ENCODE results near the gene PTCRA. TPM values are rescaled to one million over a fixed set of nuclear protein-coding genes. Genes with fewer than 3 reads are reported as not detected.
A peak's percentile ranks its signal among the peaks of the same experiment; 100 is the strongest.
"Not testable (repeated sequence)": the region's sequence is repeated elsewhere in the genome, so short reads cannot be mapped to it uniquely, and the experiment has no call there.

The PTCRA gene
- total RNA-seq, 1 donor: not detected

DNA sequence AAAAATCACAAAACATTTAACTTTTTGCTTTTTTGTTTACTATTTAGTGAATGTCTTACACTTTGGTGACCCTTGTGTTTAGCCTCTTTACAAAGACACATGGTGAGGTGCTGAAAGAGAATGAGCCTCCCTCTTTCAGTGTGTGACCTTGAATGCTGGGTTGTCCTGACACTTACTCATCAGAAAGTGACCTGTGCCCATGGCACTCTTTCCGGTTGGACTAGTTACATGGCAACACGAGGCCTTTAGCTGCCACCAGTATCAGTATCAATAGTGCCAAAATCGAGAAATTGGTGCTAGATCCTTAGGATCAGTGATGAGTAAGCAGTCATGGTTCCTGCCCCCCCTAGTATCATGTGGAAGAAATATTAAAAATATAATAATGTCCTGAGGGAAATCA lies 38.2 kb upstream of the PTCRA start:
- Histone ChIP-seq H3K4me1 (ENCODE audit: insufficient read depth, low read length) (peaks cover 10% of the 10 kb centered on the region), H3K4me3 (ENCODE audit: insufficient read depth, low read length) (no peak overlapping the region), H2AFZ (ENCODE audit: low read length) (peak overlapping the region; percentile 74), H3K79me2 (ENCODE audit: insufficient read depth, low read length) (peaks cover 29% of the 10 kb centered on the region), H3K4me2 (ENCODE audit: insufficient read depth, low read length) (no peak overlapping the region), H3K36me3 (ENCODE audit: insufficient read depth, low read length) (peaks cover 8% of the 10 kb centered on the region), H3K9me3 (ENCODE audit: low read depth, low read length) (no peaks in the 10 kb centered on the region), H4K20me1 (ENCODE audit: insufficient read depth, low read length) (no peaks in the 10 kb centered on the region), H3K27me3 (ENCODE audit: insufficient read depth, low read length) (no peaks in the 10 kb centered on the region), H3K27ac (ENCODE audit: low read depth, low read length) (no peak overlapping the region)
- DNase-seq (ENCODE audit: insufficient read length, low spot score, missing footprints): no peak
- TF ChIP-seq, protein P1, sequence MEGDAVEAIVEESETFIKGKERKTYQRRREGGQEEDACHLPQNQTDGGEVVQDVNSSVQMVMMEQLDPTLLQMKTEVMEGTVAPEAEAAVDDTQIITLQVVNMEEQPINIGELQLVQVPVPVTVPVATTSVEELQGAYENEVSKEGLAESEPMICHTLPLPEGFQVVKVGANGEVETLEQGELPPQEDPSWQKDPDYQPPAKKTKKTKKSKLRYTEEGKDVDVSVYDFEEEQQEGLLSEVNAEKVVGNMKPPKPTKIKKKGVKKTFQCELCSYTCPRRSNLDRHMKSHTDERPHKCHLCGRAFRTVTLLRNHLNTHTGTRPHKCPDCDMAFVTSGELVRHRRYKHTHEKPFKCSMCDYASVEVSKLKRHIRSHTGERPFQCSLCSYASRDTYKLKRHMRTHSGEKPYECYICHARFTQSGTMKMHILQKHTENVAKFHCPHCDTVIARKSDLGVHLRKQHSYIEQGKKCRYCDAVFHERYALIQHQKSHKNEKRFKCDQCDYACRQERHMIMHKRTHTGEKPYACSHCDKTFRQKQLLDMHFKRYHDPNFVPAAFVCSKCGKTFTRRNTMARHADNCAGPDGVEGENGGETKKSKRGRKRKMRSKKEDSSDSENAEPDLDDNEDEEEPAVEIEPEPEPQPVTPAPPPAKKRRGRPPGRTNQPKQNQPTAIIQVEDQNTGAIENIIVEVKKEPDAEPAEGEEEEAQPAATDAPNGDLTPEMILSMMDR (IDR thresholded peaks at IDR 0.05; ENCODE audit: extremely low read depth, low read depth, low read length): no peak

DNA sequence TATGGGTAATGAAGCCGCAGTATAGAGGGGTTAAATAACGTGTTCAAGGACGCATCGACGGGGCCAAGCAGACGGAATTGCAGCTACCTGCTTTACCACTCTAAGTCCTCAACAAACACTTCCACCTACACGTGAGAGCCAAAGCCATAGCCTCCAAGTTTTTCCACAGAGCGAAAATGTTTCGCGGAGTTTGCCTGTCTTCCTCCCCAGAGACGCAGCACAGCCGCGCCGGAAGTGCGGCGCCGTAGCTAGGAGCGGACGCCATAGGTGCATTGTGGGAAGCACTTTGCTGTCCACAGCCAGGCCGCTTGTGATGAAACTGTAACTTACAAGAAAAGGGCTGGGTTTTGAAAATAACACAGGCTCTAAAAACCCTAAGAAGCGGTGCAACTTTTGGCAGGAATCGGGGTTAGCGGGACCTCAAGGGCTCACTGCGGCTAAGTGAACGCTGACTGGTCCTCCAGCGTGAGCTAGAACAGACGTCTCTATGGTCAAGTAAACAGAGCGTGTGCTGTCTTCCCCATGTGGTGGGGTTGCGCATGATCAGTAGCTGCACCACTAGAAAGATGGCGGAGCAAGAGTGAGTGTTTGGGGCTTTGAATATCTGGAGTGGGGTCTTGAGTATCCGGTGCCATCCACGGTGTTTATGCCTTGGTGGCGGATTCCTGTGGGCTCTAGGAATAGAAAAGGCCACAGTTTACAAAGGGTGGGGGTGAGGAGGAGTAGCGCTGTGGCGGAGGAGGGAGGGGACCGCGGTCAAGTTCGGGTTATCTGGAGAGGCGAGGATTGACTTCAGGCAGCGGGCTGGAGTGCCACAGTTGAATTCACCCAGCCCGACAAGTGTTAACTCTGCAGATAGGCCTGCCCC lies 36.2 kb upstream of the PTCRA start, which contains the start of gene RPL7L1:
Gene RPL7L1 (plus strand): TSS at position 245 of the 868 bp plus-strand sequence. CDS start 295 bp downstream, at position 540.
- H3K27me3 ChIP-seq (ENCODE audit: insufficient read depth, low read length): no peaks in the 10 kb centered on the region
- peak within 1 kb of the TSS; percentile 82 for H3K4me3 ChIP-seq (ENCODE audit: insufficient read depth, low read length)
- TF ChIP-seq, protein P1 (IDR thresholded peaks at IDR 0.05; ENCODE audit: extremely low read depth, low read depth, low read length): no peak
- peaks cover 48% of the 10 kb centered on the region for H3K79me2 ChIP-seq (ENCODE audit: insufficient read depth, low read length)
- peaks cover 10% of the 10 kb centered on the region for H3K4me1 ChIP-seq (ENCODE audit: insufficient read depth, low read length)
- H3K4me2 ChIP-seq (ENCODE audit: insufficient read depth, low read length): peak within 1 kb of the TSS; percentile 77
- peak; percentile 90 for DNase-seq (ENCODE audit: insufficient read length, low spot score, missing footprints)
- H3K27ac ChIP-seq (ENCODE audit: low read depth, low read length): peak within 1 kb of the TSS; percentile 84
- H4K20me1 ChIP-seq (ENCODE audit: insufficient read depth, low read length): peaks cover 7% of the 10 kb centered on the region
- peaks cover 27% of the 10 kb centered on the region for H3K36me3 ChIP-seq (ENCODE audit: insufficient read depth, low read length)
- H3K9me3 ChIP-seq (ENCODE audit: low read depth, low read length): no peaks in the 10 kb centered on the region
- peak within 1 kb of the TSS; percentile 95 for H2AFZ ChIP-seq (ENCODE audit: low read length)

DNA sequence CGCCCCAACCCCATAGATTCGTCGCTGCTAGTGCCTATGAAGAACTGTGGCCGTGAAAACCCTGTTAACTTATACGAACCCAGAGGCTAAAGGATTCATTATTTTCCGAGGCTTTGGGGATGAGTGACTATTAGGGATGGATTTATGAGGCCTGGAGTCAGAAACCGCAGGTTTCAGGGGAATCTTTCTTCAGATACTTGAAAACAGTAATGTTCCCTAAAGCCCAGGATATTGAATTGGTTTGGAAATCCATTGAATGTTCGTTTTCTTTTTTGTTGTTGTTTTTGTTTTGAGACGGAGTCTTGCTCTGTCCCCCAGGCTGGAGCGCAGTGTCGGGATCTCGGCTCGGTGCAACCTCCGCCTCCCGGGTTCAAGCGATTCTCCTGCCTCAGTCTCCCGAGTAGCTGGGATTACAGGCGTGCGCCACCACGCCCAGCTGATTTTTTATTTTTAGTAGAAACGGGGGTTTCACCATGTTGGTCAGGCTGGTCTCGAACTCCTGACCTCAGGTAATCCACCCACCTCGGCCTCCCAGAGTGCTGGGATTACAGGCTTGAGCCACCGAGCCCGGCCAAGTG lies 35.5 kb upstream of the PTCRA start:
- not testable (repeated sequence) for H3K27me3 ChIP-seq (ENCODE audit: insufficient read depth, low read length); DNase-seq (ENCODE audit: insufficient read length, low spot score, missing footprints); H4K20me1 ChIP-seq (ENCODE audit: insufficient read depth, low read length); H3K9me3 ChIP-seq (ENCODE audit: low read depth, low read length)
- H3K79me2 ChIP-seq (ENCODE audit: insufficient read depth, low read length): peaks cover 51% of the 10 kb centered on the region
- H3K36me3 ChIP-seq (ENCODE audit: insufficient read depth, low read length): peaks cover 34% of the 10 kb centered on the region
- H3K27ac ChIP-seq (ENCODE audit: low read depth, low read length): peak overlapping the region; percentile 84
- peak overlapping the region; percentile 77 for H3K4me2 ChIP-seq (ENCODE audit: insufficient read depth, low read length)
- peak overlapping the region; percentile 82 for H3K4me3 ChIP-seq (ENCODE audit: insufficient read depth, low read length)
- peak overlapping the region; percentile 95 for H2AFZ ChIP-seq (ENCODE audit: low read length)
- peaks cover 10% of the 10 kb centered on the region for H3K4me1 ChIP-seq (ENCODE audit: insufficient read depth, low read length)

DNA sequence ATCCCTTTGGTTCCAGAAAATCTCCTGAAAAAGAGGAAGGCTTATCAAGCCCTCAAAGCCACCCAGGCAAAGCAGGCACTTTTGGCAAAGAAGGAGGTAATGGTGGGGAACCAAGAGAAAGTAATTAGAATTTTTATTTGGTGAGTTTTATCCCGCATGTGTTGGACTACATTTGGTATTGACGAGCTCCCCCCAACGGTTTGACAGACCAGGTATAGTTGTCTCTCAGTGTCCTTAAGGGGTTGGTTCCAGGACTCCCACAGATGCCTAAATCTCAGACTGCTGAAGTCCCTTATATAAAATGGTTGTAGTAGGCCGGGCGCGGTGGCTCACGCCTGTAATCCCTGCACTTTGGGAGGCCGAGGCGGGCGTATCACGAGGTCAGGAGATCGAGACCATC lies 35.0 kb upstream of the PTCRA start:
- H3K27me3 ChIP-seq (ENCODE audit: insufficient read depth, low read length); DNase-seq (ENCODE audit: insufficient read length, low spot score, missing footprints); H3K9me3 ChIP-seq (ENCODE audit: low read depth, low read length); H4K20me1 ChIP-seq (ENCODE audit: insufficient read depth, low read length); H2AFZ ChIP-seq (ENCODE audit: low read length): not testable (repeated sequence)
- H3K4me3 ChIP-seq (ENCODE audit: insufficient read depth, low read length): peak overlapping the region; percentile 82
- H3K4me1 ChIP-seq (ENCODE audit: insufficient read depth, low read length): peaks cover 10% of the 10 kb centered on the region
- H3K27ac ChIP-seq (ENCODE audit: low read depth, low read length): peak overlapping the region; percentile 84
- peaks cover 55% of the 10 kb centered on the region for H3K79me2 ChIP-seq (ENCODE audit: insufficient read depth, low read length)
- peaks cover 39% of the 10 kb centered on the region for H3K36me3 ChIP-seq (ENCODE audit: insufficient read depth, low read length)
- peak overlapping the region; percentile 77 for H3K4me2 ChIP-seq (ENCODE audit: insufficient read depth, low read length)

All from osteoblast (primary cell).